G401 (cell line): ENCODE results near the gene SLC6A9. TPM values are rescaled to one million over a fixed set of nuclear protein-coding genes. Genes with fewer than 3 reads are reported as not detected.

Experiments
- DNase-seq: peaks from one replicate; pipeline ENCODE4 v3.0.0-alpha.2; 2015; ENCODE audit warnings: low spot score
- in situ Hi-C: cut with HindIII; loops from 2 replicates; pipeline ENCODE4 v1.10.0; 2016; ENCODE audit warnings: low sequenced_read_pairs, mixed read lengths
- total RNA-seq: library from RNA; depleted of rRNA; stranded (reverse); fragments of >200 nt; shearing (Covaris generic); gene quantifications from 2 replicates; pipeline ENCODE4 v1.2.3, GENCODE V29; 2014

SLC6A9 gene
- total RNA-seq, 1 experiment from 2014 or later: 1.7 TPM

GRCh38 chr1:43978551-43979260 lies 52.6 kb downstream of the SLC6A9 start, which contains the start of gene B4GALT2:
TSS of gene B4GALT2 (plus strand) at chr1:43979210. CDS start at chr1:43981161, 1,951 bp downstream.
- DNase-seq: peak; percentile 30
- in situ Hi-C loops: loop anchor here (10.0 kb wide), 1 partner anchor 66 kb away; no protein-coding TSS in a partner anchor

DNA sequence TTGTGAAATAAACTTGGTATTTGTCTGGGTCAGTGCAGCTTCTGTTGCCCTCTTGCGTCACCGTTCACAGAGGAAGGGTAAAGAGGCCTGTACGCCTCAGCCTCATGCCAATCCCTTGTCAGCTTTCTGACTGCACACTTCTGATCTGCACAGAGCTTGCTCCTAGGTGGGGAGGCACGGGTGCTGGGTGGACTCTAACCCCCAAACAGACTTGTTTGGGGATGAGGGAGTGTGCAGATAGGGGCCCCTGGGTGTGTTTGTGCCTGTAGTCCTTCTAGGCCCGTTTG lies 53.1 kb downstream of the SLC6A9 start:
- in situ Hi-C loops: loop anchor here (10.0 kb wide), 1 partner anchor 67 kb away; no protein-coding TSS in a partner anchor
- DNase-seq: no peak

DNA sequence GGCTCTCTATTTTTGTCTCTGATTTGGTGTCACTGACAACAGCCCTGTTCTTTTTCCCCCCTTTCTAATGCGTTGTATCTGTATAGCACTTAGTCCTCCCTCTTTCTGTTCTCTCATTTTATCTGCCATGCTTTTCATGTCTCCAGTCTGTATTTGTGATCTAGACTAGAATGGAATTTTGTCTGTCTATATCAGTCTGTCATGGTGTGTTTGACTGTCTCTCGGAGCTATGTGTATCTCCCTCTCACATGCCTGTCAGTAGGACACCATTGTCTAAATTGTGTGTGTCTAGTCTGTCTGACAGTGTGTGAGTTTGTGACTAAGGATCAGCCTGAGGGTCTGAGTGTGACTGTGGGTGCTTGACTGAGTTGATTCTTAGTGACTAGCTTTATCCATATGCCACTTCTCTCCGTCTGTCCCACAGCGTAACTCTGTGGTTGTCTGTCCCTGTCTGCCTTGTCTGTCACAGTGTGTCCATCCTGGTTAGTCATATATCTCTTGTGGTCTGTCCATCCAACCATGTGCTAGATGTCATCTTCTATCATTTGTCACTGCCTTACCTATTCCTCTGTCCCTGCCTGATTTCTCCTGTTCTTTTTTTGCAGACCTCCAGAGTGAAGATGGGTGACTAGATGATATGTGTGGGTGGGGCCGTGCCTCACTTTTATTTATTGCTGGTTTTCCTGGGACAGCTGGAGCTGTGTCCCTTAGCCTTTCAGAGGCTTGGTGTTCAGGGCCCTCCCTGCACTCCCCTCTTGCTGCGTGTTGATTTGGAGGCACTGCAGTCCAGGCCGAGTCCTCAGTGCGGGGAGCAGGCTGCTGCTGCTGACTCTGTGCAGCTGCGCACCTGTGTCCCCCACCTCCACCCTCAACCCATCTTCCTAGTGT lies 53.6 kb downstream of the SLC6A9 start:
- DNase-seq: no peak
- in situ Hi-C loops: loop anchor here (10.0 kb wide), 1 partner anchor 67 kb away; no protein-coding TSS in a partner anchor

GRCh38 chr1:43976890-43977289 lies 54.4 kb downstream of the SLC6A9 start:
- in situ Hi-C loops: loop anchor here (10.0 kb wide), 1 partner anchor 68 kb away; no protein-coding TSS in a partner anchor
- DNase-seq: no peak

DNA sequence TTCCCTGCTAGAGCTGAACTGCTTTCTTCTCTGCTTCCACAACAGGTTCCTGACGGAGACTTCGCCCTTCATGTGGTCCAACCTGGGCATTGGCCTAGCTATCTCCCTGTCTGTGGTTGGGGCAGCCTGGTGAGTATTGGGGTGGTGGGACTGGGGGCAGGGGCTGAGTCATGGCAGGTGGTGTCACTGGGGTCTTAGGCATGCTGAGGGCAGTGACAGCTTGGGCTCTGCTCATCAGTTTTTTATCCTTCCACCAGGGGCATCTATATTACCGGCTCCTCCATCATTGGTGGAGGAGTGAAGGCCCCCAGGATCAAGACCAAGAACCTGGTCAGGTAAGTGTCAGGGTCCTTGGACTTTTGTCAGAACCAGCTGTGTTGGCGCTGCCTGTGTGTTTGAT lies 55.2 kb downstream of the SLC6A9 start:
- DNase-seq: no peak
- in situ Hi-C loops: loop anchor here (10.0 kb wide), 1 partner anchor 69 kb away; no protein-coding TSS in a partner anchor

DNA sequence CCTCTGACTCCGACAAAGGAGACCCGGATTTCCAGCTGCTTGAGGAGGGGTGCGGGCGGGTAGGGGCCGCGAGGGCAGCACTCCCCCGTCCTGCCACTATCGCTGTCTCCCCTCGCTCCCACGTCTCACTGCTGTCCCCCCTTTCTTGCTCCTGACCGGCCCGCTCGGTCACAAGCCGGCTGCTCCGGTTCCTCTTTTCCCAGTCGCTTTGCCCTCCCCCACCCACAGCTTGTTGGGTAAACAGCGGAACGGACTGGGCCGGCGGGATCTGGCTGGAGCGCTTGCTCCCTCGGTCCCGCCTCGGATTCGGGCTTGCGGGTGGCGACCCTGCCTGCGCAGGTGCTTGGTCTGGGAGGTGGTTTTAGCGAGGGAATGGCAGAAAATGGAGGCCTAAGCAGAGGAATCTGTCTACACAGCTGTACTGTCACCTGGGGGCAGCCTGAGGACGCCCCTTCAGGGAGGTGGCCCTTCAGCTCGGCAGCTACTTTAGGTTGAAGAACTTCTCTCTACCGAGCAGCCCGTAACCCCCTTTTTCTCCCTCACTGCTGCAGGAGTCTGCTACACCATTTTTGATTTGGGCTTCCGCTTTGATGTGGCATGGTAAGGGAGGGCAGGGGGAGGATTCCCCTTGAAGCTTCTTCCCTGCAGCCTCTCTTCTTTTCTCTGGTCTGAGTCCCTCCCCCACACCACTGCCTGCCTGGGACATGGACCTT lies 55.9 kb downstream of the SLC6A9 start:
- in situ Hi-C loops: loop anchor here (10.0 kb wide), 1 partner anchor 69 kb away; no protein-coding TSS in a partner anchor
- peak; percentile 25 for DNase-seq

DNA sequence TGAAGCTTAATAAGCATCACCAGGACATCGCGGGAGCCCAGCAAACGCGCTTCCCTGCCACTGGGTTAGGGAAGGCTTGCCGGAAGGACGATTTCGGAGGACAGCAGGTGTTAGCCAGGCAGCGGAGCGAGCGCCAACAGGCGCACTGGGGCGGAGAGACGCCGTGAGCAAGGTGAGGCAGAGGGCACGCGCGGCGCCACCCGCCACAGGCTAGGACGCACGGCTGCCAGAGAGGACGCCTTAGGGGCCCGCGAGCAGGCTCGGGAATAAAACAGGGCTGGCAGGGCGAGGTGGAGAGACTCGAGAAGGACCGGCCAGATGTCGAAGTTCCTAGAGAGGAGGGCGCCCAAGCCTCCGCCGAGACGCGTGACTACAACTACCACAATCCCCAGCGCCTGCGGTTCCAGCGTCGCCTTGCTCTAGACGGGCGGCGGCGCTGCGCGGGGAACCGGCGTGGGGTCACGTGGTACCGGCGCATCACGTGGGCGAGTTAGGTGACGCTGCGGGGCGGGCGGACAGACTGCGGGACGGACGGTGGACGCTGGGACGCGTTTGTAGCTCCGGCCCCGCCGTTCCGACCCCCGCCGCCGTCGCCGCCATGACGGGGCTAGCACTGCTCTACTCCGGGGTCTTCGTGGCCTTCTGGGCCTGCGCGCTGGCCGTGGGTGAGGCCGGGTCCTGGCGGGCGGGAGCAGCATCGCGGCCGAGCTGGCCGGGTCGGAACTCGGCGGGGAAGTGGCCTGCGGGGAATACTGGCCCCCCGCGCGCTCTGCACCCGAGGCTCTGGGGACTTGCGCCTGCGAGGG lies 56.6 kb downstream of the SLC6A9 start, which contains the start of gene ATP6V0B:
Gene ATP6V0B (plus strand): TSS at position 518 of the 806 bp plus-strand sequence. CDS start 81 bp downstream, at position 599.
- in situ Hi-C loops: loop anchor here (10.0 kb wide), 1 partner anchor 70 kb away; no protein-coding TSS in a partner anchor
- peak; percentile 94 for DNase-seq

DNA sequence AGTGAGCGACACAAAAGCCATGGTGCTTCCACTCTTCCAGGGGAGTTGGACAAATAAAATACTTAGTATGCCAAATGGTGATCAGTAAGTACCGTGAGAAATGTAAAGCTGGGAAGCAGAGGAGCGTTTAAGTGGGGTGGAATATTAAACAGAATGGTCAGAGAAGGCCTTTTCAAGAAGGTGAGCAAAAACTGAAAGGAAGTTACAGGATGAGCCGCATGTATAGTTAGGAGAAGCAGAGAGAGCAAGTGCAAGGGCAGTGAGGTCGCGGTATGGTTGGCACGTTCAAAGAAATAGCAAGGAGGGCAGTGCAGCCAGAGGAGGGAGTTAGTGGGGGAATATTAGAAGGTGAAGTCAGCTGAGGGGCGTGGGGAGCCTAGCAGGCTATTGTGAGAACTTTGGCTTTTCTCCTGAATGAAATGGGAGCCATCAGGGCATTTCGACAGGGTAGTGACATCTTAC lies 57.2 kb downstream of the SLC6A9 start:
- in situ Hi-C loops: loop anchor here (10.0 kb wide), 1 partner anchor 71 kb away; no protein-coding TSS in a partner anchor

DNA sequence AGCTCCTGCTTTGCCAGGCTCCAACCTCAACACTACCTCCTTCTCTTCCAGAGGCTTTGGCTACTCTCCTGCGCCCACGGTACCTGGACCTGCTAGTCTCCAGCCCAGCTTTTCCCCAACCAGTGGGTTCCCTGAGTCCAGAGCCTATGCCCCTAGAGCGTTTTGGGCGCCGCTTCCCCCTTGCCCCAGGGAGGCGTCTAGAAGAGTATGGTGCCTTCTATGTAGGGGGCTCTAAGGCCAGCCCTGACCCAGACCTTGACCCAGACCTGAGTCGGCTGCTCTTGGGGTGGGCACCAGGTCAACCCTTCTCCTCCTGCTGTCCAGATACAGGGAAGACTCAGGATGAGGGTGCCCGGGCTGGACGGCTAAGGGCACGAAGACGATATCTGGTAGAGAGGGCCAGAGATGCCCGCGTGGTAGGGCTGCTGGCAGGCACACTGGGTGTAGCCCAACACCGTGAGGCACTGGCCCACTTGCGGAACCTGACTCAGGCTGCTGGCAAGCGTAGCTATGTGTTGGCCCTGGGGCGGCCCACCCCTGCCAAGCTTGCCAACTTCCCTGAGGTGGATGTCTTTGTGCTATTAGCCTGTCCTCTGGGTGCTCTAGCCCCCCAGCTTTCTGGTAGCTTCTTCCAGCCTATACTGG lies 59.8 kb downstream of the SLC6A9 start:
- no peak for DNase-seq
- in situ Hi-C loops: loop anchor here (10.0 kb wide), 1 partner anchor 73 kb away; no protein-coding TSS in a partner anchor

More for the DNA sequence above, 57.2 kb downstream of the SLC6A9 start:
- no peak for DNase-seq

DNA sequence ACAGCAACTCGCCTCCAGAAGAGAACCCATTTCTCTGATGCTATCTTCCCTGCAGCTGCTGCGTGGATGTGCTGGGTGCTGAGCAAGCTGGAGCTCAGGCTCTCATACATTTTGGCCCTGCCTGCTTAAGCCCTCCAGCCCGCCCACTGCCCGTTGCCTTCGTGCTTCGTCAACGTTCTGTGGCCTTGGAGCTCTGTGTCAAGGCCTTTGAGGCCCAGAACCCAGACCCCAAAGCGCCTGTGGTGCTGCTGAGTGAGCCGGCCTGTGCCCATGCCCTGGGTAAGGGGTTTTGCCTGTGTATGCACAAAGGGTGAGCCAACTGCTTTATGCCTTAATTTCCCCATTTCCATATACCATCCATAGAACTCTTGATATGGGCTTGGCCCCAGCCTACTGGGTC lies 60.4 kb downstream of the SLC6A9 start:
- DNase-seq: no peak
- in situ Hi-C loops: loop anchor here (10.0 kb wide), 1 partner anchor 74 kb away; no protein-coding TSS in a partner anchor

DNA sequence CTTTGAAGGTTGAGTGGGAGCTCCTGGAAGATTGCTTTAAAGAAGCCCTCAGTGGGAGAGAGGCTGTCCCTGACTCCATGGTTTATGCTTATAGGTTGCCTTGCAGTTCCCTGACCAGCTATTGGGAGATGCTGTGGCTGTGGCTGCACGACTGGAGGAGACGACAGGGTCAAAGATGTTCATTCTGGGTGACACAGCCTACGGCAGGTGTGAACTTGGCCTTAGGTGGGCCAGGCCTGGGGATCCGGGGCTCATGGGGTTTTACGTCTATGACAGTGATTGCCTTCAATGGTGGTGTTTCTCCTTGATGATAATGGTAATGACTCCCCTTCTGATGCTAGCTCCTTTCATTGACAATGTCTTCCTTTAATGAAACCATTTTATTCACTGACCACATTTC lies 60.8 kb downstream of the SLC6A9 start:
- DNase-seq: no peak
- in situ Hi-C loops: loop anchor here (10.0 kb wide), 1 partner anchor 74 kb away; no protein-coding TSS in a partner anchor

DNA sequence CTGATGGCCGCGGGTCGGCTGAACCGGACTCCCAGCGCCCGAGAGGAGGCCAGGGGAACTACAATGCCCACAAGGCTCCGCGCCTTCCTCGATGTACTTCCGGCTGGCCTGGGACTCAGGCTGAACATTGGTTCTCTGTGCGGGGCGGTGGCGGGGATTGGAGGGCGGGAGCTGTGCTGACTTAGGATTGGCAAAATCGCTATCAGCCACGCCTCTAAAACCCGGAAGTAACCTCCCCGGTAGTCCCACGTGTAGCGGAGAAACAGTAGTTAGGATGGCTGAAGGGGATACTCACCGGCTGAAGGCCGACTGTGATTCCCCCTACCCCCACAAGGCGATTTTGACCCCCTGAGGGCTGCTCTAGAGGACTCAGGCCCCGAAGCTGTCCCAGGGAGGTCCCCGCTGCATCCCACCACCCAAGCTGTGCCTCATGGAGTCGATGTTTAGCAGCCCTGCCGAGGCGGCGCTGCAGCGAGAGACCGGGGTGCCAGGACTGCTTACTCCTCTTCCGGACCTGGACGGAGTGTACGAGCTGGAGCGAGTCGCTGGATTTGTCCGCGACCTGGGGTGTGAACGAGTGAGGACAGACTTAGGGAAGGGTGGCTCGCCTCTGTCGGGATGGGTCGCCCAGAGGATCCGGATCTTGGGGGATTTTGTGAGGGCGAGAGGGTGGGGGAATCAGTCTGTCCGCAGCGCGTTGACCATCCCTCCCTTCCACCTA lies 61.4 kb downstream of the SLC6A9 start, which contains the start of gene DPH2:
Gene DPH2 (plus strand): TSS at position 265 of the 721 bp plus-strand sequence. CDS start 166 bp downstream, at position 431.
- peak; percentile 99 for DNase-seq
- in situ Hi-C loops: loop anchor here (10.0 kb wide), 1 partner anchor 75 kb away; no protein-coding TSS in a partner anchor

DNA sequence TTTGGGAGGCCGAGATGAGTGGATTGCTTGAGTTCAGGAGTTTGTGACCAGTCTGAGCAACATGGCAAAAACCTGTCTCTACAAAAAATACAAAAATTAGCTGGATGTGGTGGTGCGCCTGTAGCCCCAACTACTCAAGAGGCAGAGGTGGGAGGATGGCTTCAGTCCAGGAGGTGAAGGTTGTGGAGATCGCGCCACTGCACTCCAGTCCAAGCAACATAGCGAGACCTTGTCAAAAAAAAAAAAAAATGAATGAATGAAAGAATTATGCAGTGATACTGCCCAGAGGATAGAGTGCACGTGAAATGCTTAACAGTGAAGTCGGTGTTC lies 61.9 kb downstream of the SLC6A9 start:
- in situ Hi-C loops: no loop called here
- DNase-seq: no peak

GRCh38 chr1:43968348-43968948 lies 62.8 kb downstream of the SLC6A9 start:
- no peak for DNase-seq
- in situ Hi-C loops: no loop called here

GRCh38 chr1:43965316-43965715 lies 65.9 kb downstream of the SLC6A9 start:
- in situ Hi-C loops: no loop called here
- DNase-seq: no peak

- no peak for DNase-seq
- in situ Hi-C loops: no loop called here
Observed at GRCh38 chr1:43963890-43964289, 67.4 kb downstream of the SLC6A9 start.
